GM18868 (cell line): ENCODE results near the gene SAMSN1.

Source experiments
- ATAC-seq: cut with Tn5 transposase; IDR thresholded peaks from one replicate; pipeline ENCODE4 v1.9.1; 2021; ENCODE audit warnings: mild to moderate bottlenecking, moderate library complexity; ENCODE audit not compliant: unreplicated experiment

Gene SAMSN1

DNA sequence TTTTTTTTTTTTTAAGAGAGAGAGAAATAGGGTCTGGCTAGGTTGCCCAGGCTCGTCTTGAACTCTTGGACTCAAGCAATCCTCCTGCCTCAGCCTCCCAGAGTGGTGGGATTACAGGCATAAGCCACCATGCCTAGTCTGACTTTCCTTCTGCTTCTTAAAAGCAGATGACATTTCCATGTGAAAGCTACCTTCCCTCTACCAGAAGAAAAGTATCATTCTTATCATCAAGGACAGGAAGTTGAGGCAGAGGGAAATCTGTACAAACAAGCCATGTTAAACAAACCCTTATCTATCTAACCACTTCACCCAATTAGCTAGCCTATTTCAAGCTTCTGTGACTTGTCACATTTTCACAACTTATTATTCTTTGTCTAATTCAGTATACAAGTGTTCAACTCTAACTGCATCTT lies 54.8 kb downstream of the SAMSN1 start:
- no peak for ATAC-seq

DNA sequence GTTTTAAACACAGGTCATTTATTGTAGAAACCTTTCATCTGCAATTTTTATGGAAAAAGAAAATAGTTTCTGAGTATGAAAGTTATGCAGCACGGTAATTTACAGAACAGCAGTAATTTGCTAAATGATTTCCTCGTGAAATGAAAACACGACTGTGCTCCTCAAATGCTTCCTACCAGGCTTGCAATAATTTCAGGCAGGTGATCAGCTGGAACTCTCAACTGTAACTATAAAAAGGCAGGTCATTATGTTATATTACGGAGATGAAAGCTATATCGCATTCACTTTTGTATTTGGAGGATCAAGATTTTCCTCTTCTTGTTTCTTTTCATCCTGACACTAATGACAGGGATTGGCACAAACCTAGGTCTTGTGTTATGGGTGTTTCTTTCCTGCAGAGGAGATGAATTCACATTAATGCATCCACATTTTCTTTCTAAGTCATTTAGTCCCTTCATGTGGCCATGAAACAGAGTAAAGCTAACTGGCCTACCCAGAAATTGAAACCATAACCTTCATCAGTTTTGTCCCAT lies 57.4 kb downstream of the SAMSN1 start:
- no peak for ATAC-seq

DNA sequence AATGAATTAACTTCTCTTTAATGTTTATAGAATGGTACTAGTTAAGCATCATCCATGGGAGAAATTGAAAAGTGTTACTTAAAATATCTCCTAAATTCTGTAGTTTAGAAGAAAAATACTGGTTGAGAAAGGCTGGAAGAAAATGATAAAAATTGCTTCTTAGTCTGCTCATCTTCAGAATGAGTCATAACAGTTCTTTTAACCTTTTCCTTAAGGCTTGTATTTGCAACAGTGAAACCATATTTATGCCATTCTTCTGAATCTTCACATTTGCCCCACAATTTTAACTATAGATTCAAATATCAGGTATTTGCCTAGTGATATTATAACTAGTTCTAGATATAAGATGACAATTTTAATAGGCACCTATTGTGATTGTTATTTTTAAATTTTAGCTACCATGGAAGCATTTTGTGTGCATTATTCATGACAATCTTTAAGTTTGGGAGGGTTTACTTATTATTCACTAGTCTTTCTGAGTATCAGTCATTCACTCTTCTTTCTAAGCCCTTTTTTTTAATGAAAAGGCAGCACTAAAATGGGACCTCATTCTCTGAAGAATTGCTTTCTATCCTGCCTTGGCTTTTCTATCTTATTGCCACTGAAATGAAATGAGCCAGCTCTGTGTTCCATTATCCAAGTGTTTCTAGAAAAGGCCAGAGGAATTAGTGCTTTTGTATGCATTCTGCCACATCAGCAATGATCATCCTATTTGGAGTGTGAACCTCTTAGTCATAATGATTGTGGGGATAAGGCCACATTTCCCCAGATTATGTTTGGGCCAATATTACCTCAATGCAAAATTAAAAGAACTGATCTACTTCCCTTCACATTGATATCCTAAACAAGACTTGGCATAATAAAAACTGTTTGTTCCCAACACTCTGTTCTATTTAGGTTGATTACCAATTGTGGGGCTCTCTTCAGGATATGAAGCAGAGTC lies 58.4 kb downstream of the SAMSN1 start:
- ATAC-seq = peak; percentile 57

- ATAC-seq = no peak
Measured at GRCh38 chr21:14486869-14487268, 59.2 kb downstream of the SAMSN1 start.

DNA sequence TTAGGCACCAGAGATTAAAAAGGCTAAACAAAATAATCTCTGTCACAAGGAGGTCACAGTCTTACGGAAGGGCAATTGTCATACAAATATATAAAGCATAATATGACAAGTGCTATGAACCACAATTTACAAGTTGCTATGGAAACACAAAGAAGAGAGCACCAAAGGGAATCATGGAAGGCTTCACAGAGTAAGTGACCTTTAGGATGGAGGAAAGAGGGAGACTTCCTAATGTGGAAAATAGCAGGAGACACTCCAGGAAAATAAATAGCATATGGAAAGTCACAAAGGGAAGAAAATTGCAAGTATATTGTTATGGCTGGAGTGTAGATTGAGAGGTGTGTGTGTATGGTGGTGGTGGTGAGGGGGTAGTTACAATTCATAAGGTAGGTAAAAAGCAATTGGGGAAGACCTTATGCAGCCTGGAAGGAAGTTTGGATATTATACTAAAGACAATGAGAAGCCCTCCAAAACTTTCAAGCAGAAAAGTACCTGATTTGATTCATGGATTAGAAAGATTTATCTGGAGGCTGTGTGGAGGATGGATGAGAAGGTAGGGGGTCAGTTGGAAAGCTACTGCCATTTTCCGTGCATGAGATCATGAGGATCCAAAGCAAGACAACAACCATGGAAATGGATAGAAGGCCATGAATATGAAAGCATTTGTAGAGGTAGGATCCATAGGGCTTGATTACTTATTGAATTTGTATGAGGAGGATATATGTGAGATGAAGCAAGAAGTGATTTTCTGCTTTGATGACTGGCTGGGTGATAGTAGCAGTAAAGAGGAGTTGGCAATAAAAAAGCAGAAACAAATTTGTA lies 61.7 kb downstream of the SAMSN1 start:
- no peak for ATAC-seq

DNA sequence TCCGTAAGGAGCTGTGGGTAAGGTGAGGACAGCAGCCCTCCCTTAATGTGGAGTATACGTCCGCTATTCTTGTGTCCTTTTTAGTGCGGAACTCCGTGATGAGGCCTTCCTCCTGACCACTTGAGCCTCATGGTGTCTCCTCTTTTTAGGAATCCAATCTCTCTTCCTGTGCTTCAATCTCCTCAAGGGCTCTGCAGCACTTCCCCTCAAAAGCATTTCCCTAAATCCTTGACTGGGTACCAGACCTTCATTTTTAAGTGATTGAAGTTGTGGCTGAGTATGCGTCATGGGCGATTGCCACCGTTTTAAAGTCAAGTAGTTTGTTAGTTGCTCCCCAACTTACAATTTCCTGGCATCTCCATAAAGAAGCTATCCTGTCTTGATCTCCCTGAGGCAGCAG lies 62.8 kb downstream of the SAMSN1 start:
- no peak for ATAC-seq

- peak; percentile 62 for ATAC-seq
Measured at GRCh38 chr21:14482165-14482564, 64.0 kb downstream of the SAMSN1 start.

DNA sequence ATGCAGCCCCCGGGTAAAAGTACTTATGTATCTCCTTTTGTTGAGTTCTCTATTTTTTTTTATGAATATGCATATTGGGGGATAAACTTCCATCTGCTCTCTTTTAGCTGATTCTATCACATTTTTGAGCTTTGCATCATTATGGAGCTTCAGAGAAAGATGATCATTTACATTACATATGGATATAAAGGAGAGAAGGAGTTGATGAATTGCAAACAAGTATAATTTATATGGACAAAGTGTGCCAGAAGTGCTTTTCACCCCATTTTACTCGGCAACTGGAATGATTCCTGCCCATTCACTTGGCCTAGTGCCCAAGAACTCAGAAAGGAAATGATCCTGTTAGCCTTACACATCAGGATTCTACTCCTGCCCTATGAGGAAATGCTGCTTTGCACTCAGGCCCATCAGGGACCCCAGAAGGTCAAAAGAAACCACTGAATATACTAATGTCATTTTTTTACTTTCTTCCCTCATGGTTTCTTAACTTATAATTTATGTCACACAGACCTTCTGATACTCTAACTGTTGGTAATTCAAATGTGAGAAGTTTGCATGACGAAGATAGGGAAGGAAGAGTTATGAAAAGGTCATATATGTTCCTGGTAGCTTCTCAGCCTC lies 65.6 kb downstream of the SAMSN1 start:
- ATAC-seq = no peak

GRCh38 chr21:14479241-14479786 lies 66.8 kb downstream of the SAMSN1 start:
- ATAC-seq = no peak

DNA sequence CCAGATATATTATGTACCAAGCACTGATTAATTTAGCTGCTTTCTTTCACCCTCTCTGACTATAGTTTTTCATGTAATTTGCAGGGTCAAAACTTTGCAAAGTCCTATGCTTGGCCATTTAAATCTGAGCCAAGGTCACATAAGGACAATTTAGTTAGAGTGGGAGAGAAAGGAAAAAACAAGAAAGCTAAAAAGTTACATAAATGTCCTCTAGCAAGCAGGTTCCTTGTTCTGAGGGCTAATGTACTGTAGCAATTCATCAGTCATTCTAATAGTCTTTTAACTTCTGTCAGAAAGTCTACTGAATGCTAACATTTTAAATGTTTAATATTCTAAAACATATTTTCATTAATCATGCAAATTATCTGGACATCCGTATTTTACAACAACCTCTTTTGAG lies 68.3 kb downstream of the SAMSN1 start:
- ATAC-seq = no peak

GRCh38 chr21:14477133-14477532 lies 69.0 kb downstream of the SAMSN1 start:
- ATAC-seq = no peak

DNA sequence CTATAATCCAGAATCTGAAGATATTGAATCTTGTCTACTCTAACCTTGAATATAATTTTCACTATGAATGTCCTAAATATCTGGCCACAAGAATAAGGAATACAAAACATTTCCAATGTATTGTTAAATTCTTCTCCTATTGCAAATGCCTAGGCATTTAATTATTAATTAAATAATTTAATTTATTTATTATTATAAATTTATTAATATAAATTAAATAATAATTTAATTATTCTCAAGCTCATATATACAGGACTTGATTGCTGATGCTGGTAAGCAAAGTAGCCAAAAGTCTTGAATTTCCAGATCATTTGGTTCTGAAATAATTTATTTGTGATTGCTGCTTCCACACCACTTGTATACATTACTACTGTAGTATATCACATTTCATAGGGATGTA lies 71.1 kb downstream of the SAMSN1 start:
- no peak for ATAC-seq

GRCh38 chr21:14469641-14470040 lies 76.5 kb downstream of the SAMSN1 start:
- no peak for ATAC-seq

DNA sequence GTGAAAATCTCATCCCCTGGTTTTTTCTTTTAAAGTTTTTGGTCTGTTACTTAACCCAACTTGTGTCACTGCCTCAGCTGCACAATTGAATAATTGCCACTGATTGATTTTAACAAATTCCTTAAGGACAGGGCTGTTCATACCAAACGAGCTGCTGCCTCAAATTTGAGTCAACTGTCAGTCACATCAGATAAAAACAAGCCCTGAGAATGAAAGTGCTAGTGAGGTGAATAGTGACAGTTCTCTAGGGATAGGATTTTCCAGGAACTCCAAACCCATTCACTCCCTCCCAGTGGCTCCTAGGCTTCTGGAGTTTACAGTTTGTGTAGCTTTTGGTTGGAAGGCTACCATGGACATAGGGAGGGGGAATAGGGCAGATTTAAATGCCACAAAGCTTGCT lies 79.4 kb downstream of the SAMSN1 start:
- ATAC-seq = no peak

GRCh38 chr21:14457762-14458161 lies 88.4 kb downstream of the SAMSN1 start:
- ATAC-seq = no peak

DNA sequence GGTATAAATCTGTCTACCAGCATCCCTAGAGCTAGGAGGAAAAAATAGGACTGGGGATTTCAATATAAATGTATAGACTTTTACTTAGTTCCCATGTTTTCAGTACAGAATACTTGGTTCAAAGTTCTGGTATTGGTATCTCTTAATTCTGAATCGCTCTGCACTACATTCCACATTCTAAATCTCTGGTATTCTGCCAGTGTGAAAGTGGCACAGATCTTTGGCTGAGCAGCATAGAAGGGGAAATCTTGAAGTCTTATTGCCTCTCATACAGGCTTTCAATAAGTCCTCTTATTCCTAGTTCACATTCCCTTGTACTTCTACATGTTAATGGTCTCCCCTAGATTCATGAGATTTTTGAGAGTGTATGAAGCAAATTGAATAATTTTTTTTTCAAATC lies 89.2 kb downstream of the SAMSN1 start:
- no peak for ATAC-seq

DNA sequence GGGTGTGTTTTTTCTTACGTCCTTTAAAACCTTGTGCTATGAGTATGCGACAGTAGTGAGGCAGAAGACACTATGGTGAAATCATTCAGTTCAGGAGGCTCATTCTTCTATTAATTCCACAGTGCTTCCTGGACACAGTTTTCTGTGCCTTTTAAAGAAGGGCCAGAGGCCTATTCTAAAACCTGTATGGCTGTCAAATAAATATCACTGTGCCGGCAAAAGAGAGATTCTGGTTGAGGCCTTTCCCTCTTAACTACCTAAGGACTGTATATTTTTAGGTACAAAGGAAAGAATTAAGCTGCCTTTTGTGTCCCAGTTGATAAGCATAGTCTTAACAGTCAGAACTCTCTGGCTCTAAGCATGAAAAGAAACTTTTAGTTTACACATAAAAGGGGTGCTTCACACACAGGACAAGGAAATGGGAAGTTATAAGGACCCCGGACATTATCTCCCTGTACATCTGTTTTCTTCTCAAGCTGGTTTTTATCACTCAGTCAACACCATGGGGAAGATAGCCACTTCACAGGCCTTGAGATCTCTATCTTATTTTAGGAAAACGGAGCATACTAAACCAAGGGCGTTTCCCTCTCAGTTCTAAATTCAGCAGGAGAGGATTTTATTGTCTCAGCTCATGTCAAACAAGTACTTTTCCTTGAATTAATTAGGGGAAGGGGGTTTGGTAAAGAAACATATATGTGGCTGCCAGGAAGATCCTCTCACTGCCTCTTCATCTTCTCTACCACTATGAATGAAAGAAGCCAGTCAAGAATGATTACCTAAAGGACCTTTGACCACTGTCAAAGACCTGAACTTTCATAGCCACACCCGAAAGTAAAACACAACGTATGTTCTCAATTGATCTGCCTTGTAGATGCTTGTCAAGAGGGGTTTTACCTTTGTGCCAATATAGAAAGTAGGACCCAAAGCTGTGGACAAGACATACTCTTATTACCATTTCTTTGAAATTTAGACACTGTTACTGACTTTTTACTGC lies 91.8 kb downstream of the SAMSN1 start:
- peak; percentile 67 for ATAC-seq

DNA sequence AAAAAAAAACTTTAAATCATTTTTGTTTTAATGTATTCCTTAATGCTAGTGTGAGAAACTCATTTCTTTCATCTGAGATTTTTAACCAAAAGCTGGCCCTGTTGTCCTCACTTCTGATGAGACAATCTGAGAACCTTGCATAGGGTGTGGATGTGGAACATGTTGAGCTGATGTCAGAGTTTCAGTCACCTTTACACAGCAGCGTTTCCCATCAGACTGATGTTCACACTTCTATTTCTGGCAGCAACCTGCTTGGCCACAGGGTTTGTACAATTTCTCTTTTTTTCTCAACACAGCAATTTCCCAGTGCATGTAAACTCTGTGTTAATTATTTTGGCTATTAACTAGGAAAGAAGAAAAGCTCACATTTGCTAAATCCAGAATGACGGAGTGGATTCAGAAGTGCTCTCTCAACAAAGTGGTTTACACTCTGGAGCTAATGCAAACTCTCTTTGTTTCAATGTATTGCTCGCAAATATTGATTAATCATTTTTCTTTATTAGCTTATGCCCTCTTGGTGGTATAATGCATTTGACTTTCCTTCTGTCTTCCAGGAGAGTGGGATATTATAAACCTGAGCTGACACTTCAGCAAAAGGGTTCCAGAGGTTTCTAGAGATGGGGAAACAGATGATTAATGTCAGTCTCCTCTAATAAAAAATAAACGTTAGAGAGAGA lies 92.6 kb downstream of the SAMSN1 start:
- ATAC-seq = peak; percentile 85

DNA sequence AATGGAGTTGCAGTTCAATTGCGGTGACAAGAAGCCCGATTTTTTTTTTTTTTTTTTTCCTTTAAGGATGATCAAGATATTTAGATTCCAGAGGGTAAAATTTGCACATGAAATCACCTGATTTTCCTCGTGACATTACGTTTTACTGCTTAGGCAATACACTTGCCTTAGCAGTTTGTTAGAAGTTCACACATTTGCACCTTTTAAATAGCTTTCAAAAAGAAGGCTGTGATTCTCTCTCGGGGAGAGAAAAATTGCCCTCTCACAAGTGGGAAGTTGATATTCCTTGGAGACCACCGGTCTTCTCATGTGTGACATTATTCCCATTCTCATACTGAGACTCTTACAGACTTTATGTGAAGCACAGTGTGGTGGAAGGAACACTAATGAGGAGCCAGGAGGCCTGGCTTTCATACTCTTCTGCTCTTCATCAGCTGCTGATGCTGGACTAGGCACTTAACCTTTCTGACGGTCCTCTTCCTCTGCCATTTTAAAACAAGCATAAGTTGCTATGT lies 93.3 kb downstream of the SAMSN1 start:
- ATAC-seq = peak; percentile 2
